ENCODE results near the gene SH3YL1. TPM values are rescaled to one million over a fixed set of nuclear protein-coding genes. Genes with fewer than 3 reads are reported as not detected.

Gene SH3YL1
- total RNA-seq, 4 donors from 2014 or later, result 14.9 to 31.4 (median 26.7) TPM

- no peak for ATAC-seq
- Histone ChIP-seq H3K9me3 (no peaks in the 10 kb centered on the region), H3K36me3 (peaks cover 0 to 27% of the 10 kb centered on the region in 2 donors), H3K27me3 (no peaks in the 10 kb centered on the region), H3K4me3 (no peak overlapping the region), H3K27ac (no peak overlapping the region), H3K4me1 (no peaks in the 10 kb centered on the region)
- TF ChIP-seq CTCF (IDR thresholded peaks at IDR 0.05) (no peak), EP300 (IDR thresholded peaks at IDR 0.05) (no peak), POLR2AphosphoS5 (IDR thresholded peaks at IDR 0.05) (no peak), POLR2A (IDR thresholded peaks at IDR 0.05) (no peak)
- 100% methylated on average over 2 of the region's 2 CpGs; no CpG with 5 or more reads in 1 of the 2 donors for WGBS, 2 donors (ENCODE audit: low coverage in 1 of 2)
Observed at GRCh38 chr2:255195-255594, 8.6 kb downstream of the SH3YL1 start.

GRCh38 chr2:254241-254640 lies 9.6 kb downstream of the SH3YL1 start:
- no peak for ATAC-seq

GRCh38 chr2:253202-253638 lies 10.6 kb downstream of the SH3YL1 start:
- WGBS, 2 donors (ENCODE audit: low coverage in 1 of 2), result 81 to 87% methylated on average over 6 to 7 of the region's 8 CpGs
- Histone ChIP-seq H3K4me3 (no peak overlapping the region), H3K9me3 (no peaks in the 10 kb centered on the region), H3K36me3 (peaks cover 0 to 41% of the 10 kb centered on the region in 2 donors), H3K27ac (no peak overlapping the region), H3K27me3 (no peaks in the 10 kb centered on the region), H3K4me1 (no peaks in the 10 kb centered on the region)
- TF ChIP-seq CTCF (IDR thresholded peaks at IDR 0.05) (no peak), EP300 (IDR thresholded peaks at IDR 0.05) (no peak), POLR2AphosphoS5 (IDR thresholded peaks at IDR 0.05) (no peak), POLR2A (IDR thresholded peaks at IDR 0.05) (no peak)
- ATAC-seq, result no peak

More at GRCh38 chr2:254241-254640, 9.6 kb downstream of the SH3YL1 start:
- no peaks in the 10 kb centered on the region for H3K9me3 ChIP-seq
- no peak overlapping the region for H3K4me3 ChIP-seq
- no peaks in the 10 kb centered on the region for H3K27me3 ChIP-seq
- peaks cover 0 to 31% of the 10 kb centered on the region in 2 donors for H3K36me3 ChIP-seq
- WGBS, 2 donors (ENCODE audit: low coverage in 1 of 2), result 25 to 43% methylated on average over 3 to 7 of the region's 7 CpGs
- H3K27ac ChIP-seq, result no peak overlapping the region
- no peaks in the 10 kb centered on the region for H3K4me1 ChIP-seq
- TF ChIP-seq POLR2A (IDR thresholded peaks at IDR 0.05), result no peak
- TF ChIP-seq POLR2AphosphoS5 (IDR thresholded peaks at IDR 0.05), result no peak
- TF ChIP-seq EP300 (IDR thresholded peaks at IDR 0.05), result no peak
- TF ChIP-seq CTCF (IDR thresholded peaks at IDR 0.05), result no peak

- H3K27ac ChIP-seq, result no peak overlapping the region
- WGBS, 2 donors (ENCODE audit: low coverage in 1 of 2), result 82 to 96% methylated on average over 5 to 6 of the region's 6 CpGs
- H3K9me3 ChIP-seq, result no peaks in the 10 kb centered on the region
- TF ChIP-seq POLR2AphosphoS5 (IDR thresholded peaks at IDR 0.05), result no peak
- TF ChIP-seq CTCF (IDR thresholded peaks at IDR 0.05), result no peak
- no peak for TF ChIP-seq EP300 (IDR thresholded peaks at IDR 0.05)
- no peak for TF ChIP-seq POLR2A (IDR thresholded peaks at IDR 0.05)
- no peaks in the 10 kb centered on the region for H3K27me3 ChIP-seq
- peaks cover 0 to 51% of the 10 kb centered on the region in 2 donors for H3K36me3 ChIP-seq
- H3K4me3 ChIP-seq, result no peak overlapping the region
- no peaks in the 10 kb centered on the region for H3K4me1 ChIP-seq
- no peak for ATAC-seq
Observed at GRCh38 chr2:252001-252602, 11.7 kb downstream of the SH3YL1 start.

GRCh38 chr2:249538-250042 lies 14.2 kb downstream of the SH3YL1 start:
- no peak overlapping the region for H3K27ac ChIP-seq
- no peaks in the 10 kb centered on the region for H3K27me3 ChIP-seq
- H3K36me3 ChIP-seq, result peaks cover 0 to 70% of the 10 kb centered on the region in 2 donors
- TF ChIP-seq POLR2A (IDR thresholded peaks at IDR 0.05) (no peak), POLR2AphosphoS5 (IDR thresholded peaks at IDR 0.05) (no peak), EP300 (IDR thresholded peaks at IDR 0.05) (no peak), CTCF (IDR thresholded peaks at IDR 0.05) (no peak)
- no peak overlapping the region for H3K4me3 ChIP-seq
- no peak for ATAC-seq
- no peaks in the 10 kb centered on the region for H3K9me3 ChIP-seq
- H3K4me1 ChIP-seq, result no peaks in the 10 kb centered on the region
- WGBS, 2 donors (ENCODE audit: low coverage in 1 of 2), result 72 to 90% methylated on average over 6 to 14 of the region's 15 CpGs

All from gastroesophageal sphincter (tissue), 4 donors.